ENCODE results near the gene CCDC81. TPM values are rescaled to one million over a fixed set of nuclear protein-coding genes. Genes with fewer than 3 reads are reported as not detected.
A peak's percentile ranks its signal among the peaks of the same experiment; 100 is the strongest.

The CCDC81 gene
- total RNA-seq, 1 donor: 0.36 TPM

- no peak for TF ChIP-seq CTCF (IDR thresholded peaks at IDR 0.05; ENCODE audit: insufficient read depth, low read length)
- H3K4me3 ChIP-seq (ENCODE audit: low read depth, low read length): no peak overlapping the region
- peak; percentile 36 for DNase-seq (ENCODE audit: low read depth)
Measured at GRCh38 chr11:86396396-86396795, 21.7 kb downstream of the CCDC81 start.

DNA sequence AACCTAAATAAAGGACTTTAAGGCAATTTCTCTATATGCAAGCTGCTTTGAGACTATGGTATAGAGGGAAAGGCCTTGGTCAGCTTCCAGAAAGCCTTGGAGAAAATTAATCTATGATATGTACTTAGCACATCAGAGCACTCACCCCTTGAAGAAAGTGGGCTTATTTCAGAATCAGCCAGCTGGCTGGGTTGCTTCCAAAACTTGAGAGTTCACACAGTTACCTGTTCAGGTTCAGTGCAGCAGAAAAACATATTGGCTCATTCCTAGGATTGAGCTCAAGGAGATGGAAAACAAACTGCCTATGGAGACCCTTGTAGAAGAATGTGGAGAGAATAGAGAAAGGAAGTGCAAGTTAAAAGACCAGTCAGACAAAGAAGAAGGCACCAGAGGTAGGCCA, 22.7 kb downstream of the CCDC81 start:
- no peak for DNase-seq (ENCODE audit: low read depth)
- TF ChIP-seq CTCF (IDR thresholded peaks at IDR 0.05; ENCODE audit: insufficient read depth, low read length): no peak

GRCh38 chr11:86398106-86398505, 23.4 kb downstream of the CCDC81 start:
- no peak for TF ChIP-seq CTCF (IDR thresholded peaks at IDR 0.05; ENCODE audit: insufficient read depth, low read length)
- H3K4me3 ChIP-seq (ENCODE audit: low read depth, low read length): no peak overlapping the region
- no peak for DNase-seq (ENCODE audit: low read depth)

More for the DNA sequence above, 22.7 kb downstream of the CCDC81 start:
- H3K4me3 ChIP-seq (ENCODE audit: low read depth, low read length): no peak overlapping the region

DNA sequence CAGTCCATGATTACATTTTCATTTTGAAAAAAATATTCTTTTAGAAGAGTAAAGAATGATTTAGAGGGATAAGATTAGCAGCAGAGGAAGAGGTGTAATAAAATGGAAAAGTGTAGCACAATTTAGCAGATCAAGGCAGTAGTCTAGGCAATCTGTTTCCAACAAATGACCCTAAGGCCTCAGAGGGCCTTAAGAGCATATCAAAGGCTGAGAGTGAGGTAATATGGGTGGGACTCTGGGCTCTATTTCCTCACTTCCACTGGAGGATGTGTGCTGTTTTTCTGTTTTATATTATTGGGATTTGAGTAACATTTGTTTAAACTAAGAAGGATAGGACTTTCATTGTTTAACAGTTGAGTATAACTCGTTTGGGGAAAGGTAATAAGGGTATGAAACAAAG, 28.8 kb downstream of the CCDC81 start:
- no peak for DNase-seq (ENCODE audit: low read depth)

GRCh38 chr11:86408845-86409244, 34.2 kb downstream of the CCDC81 start:
- peak; percentile 48 for TF ChIP-seq CTCF (IDR thresholded peaks at IDR 0.05; ENCODE audit: insufficient read depth, low read length)
- no peak for DNase-seq (ENCODE audit: low read depth)
- H3K4me3 ChIP-seq (ENCODE audit: low read depth, low read length): no peak overlapping the region

More for the DNA sequence above, 28.8 kb downstream of the CCDC81 start:
- TF ChIP-seq CTCF (IDR thresholded peaks at IDR 0.05; ENCODE audit: insufficient read depth, low read length): no peak
- H3K4me3 ChIP-seq (ENCODE audit: low read depth, low read length): no peak overlapping the region

GRCh38 chr11:86414032-86414431, 39.3 kb downstream of the CCDC81 start:
- H3K4me3 ChIP-seq (ENCODE audit: low read depth, low read length): no peak overlapping the region
- no peak for DNase-seq (ENCODE audit: low read depth)
- TF ChIP-seq CTCF (IDR thresholded peaks at IDR 0.05; ENCODE audit: insufficient read depth, low read length): no peak

DNA sequence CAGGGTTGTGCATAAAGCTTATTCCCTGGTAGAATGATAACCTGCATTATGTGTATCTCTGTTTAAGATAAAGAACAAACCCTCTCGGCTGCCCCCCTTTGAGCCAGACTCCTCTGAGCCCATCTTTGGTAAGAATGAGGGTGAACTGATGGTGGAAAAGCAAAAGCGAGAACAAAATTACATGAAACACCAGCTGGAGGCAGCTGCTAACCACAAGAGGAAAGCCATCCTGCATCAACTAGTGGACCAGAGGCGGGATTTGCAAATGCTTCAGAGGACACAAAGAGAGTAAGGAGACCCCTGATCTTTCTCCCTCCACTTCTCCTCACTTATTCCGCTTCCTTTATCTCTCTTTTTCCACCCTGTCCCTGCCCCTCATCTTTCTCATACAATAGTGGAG, 40.3 kb downstream of the CCDC81 start:
- no peak for DNase-seq (ENCODE audit: low read depth)
- H3K4me3 ChIP-seq (ENCODE audit: low read depth, low read length): no peak overlapping the region
- no peak for TF ChIP-seq CTCF (IDR thresholded peaks at IDR 0.05; ENCODE audit: insufficient read depth, low read length)

All from fibroblast of the aortic adventitia (primary cell).